DMS 273 treated with DMSO at 0.1 percent for 48 hours (cell line): ENCODE data around the gene CHMP4A.
"Not testable (repeated sequence)": the region's sequence is repeated elsewhere in the genome, so short reads cannot be mapped to it uniquely, and the experiment has no call there.

ENCODE experiments used
- DNase-seq: peaks from one replicate; lab custom pipeline; 2025; lab: John Stamatoyannopoulos, UW

CHMP4A gene

GRCh38 chr14:24246765-24247212, 33.5 kb upstream of the CHMP4A start:
- no peak for DNase-seq

DNA sequence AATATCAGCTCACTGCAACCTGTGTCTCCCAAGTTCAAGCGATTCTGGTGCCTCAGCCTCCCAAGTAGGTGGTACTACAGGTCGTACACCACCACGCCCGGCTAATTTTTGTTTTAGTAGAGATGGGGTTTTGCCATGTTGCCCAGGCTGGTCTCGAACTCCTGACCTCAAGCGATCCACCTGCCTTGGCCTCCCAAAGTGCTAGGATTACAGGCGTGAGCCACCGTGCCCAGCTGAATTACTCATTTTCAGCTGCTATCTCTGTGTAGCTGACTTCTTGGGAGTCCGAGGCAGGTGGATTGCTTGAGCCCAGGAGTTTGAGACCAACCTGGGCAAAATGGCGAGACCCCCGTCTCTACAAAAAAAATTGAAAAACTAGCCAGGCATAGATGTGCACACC, 32.1 kb upstream of the CHMP4A start:
- not testable (repeated sequence) for DNase-seq

GRCh38 chr14:24243336-24243836, 30.1 kb upstream of the CHMP4A start:
- DNase-seq = no peak

- peak; percentile 86 for DNase-seq
These were observed 28.6 kb upstream of the CHMP4A start for GRCh38 chr14:24241829-24242443.

DNA sequence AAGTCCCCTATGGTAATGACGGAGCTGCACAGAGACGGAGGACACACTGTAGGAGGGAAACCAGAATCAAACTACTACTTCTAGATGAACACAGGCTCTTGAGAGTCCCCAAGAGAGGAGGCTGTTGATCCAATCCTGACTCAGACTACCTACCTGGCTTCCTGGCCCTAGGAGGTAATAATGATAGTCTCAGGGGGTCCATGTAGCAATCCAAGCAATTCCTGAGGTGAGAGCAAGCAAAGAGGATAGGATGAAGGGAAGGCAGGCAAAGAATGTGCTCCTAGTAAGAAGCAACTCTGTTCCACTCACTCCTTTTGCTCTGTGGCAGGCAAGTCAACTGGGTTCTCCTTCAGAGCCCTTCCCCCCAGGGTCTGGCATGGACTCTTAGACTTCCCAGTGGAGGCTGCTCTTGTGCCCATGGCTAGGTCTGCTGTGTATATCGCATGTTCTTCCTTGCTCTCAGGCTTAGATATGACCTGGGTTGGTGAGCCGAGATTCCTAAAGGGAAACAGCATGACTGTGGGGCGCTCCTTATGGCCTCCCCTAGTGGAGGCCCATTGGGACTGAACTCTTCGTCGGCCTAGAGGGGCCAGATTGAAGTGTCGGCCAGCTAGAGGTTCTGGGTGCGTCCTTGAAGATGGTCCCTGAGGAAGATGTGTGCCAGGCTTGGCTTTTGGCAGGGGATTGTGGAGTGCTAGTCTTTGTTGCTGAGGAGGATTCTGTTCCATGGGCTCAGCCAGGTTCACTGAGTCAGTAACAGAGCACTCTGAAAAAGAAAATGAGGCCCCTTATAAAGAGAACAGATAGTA, 27.0 kb upstream of the CHMP4A start:
- DNase-seq = no peak

DNA sequence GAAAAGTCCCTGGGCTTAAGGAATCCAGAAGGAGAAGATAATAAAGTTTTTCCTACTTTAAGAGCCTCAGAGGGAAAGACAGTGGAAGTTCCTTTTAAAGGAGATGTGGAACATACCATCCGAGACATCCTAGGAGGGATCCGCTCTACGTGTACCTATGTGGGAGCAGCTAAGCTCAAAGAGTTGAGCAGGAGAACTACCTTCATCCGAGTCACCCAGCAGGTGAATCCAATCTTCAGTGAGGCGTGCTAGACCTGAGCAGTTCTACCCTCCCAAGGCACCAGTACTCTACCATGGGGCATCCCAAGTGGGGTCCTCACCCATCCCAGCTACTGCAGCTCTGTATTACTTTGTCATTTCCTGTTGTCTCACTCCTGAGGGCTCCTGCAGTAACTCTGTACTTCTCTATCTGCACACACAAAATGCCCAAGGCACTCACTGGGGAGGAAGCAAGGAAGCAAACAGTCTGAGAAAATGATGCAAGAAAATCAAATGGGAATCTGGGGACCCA, 25.3 kb upstream of the CHMP4A start:
- DNase-seq = no peak

GRCh38 chr14:24238123-24238522, 24.8 kb upstream of the CHMP4A start:
- DNase-seq = no peak

GRCh38 chr14:24237463-24237955, 24.2 kb upstream of the CHMP4A start:
- no peak for DNase-seq

GRCh38 chr14:24236689-24237462, 23.6 kb upstream of the CHMP4A start:
- no peak for DNase-seq

GRCh38 chr14:24235804-24236688, 22.8 kb upstream of the CHMP4A start:
- no peak for DNase-seq

DNA sequence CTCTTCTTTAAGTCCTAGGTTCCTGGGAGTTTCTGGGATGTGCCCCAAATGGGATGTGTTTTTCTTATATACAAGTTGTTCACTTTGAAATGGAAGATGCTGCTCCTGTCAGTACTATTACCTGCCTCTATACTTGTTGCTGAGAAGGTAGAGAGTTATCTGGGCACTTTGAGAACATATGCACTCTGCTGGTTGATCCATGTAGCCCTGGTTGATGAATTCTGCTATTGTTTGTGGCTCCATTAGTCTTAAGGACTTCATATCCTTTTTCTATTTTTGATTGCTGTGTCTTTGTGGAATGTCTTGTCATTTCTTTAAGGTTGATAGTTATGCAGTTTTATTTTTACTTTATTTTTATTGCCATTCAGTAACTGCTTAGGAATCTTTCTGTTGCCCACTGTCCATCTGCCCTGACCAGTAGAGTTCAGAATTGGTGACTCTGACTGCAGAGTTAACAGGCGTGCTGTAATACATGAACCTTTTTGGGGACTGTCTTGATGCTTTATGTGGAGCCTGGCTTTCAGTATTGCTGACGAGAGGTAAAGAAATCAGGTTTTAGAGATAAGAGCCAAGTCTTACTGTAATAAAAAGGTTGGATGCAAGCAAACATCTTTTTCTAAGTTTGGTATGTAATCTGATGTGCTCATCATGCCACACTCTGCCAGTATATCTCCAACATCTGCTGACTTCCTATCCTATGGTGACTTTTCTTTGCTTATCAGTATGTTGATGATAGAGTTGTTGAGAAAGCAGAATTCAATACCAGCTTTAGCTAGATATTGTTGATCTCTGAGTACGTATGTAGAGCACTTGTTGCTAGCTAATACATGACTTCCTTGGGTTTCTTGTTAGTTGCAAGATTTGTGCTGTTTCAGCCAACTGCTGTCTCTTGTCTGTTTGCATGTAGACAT, 21.1 kb upstream of the CHMP4A start:
- DNase-seq = no peak

- DNase-seq = no peak
These were observed 20.2 kb upstream of the CHMP4A start for GRCh38 chr14:24233538-24233866.

GRCh38 chr14:24232645-24233537, 19.6 kb upstream of the CHMP4A start, which contains the start of gene GMPR2:
Gene GMPR2 (plus strand): TSS chr14:24232929. CDS start chr14:24233254, 325 bp downstream.
- DNase-seq = peak; percentile 76

- DNase-seq = peak; percentile 84
These were observed 18.9 kb upstream of the CHMP4A start, which contains the start of gene NEDD8 for GRCh38 chr14:24232121-24232644. Gene NEDD8 (minus strand): TSS chr14:24232367. CDS start chr14:24232267, 100 bp downstream.

GRCh38 chr14:24231263-24232120, 18.2 kb upstream of the CHMP4A start:
- DNase-seq = no peak

DNA sequence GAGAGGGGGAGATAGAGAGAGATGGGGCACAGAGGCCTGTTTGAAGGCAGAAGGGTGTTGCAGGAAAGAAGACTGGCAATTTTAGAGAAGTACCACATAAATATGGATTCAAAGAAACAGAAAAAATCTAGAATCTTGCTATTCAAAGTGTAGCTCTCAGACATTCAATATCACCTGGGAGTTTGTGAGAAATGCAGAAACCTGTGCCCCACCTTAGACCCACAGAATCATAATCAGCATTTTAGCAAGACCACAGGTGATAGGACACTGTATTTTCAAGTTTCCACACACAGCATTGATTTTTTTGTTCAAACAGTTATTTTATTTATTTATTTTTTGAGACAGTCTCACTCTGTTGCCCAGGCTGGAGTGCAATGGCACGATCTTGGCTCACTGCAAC, 15.6 kb upstream of the CHMP4A start:
- DNase-seq = no peak

- DNase-seq = no peak
These were observed 13.2 kb upstream of the CHMP4A start for GRCh38 chr14:24226473-24226872.

DNA sequence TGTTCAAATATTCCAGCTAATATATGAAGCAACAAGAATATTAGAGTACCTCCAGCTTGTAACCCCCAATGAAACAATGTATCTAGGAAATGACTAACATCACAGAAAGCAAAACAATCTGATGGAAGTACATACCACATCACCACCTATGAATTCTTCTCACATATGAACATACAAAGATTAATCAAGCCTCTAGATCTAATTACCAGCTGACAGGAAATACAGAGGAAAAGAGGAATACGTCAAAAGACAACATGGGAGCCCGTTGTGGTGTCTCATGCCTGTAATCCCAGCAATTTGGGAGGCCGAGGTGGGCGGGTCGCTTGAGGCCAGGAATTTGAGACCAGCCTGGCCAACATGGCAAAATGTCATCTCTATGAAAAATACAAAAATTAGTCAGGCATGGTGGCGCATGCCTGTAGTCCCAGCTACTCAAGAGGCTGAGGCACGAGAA, 11.4 kb upstream of the CHMP4A start:
- no peak for DNase-seq
